C4-2B (cell line): ENCODE results near the gene ADPGK.

Experiments used
- ZFX ChIP-seq: fragments of 450-650 bp; IDR thresholded peaks from 2 replicates; pipeline ENCODE4 v1.6.1; 2017
- TF ChIP-seq, protein P1 (sequence below): fragments of 450-650 bp; conservative IDR thresholded peaks from 2 replicates; pipeline ENCODE4 v1.5.1; 2017; ENCODE audit warnings: mild to moderate bottlenecking

DNA sequence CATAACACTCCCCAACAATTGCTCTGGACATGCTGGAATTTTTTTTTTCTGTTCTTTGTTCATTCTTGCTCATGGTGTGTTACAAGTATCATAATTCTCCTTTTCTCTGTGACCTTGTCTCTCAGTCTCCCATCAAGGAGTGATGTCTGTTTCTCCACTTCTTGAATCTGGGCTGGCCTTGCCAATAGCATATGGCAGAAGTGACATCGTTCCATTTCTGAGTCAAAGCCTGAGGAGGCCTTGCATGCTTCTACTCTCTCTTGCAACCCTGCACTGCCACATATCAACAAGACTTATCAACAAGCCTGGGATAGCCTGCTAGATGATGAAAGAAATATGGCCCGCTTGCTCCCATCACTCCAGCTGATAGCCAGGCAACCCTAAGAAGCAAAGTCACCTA, 8.9 kb upstream of the ADPGK start:
- TF ChIP-seq, protein P1, sequence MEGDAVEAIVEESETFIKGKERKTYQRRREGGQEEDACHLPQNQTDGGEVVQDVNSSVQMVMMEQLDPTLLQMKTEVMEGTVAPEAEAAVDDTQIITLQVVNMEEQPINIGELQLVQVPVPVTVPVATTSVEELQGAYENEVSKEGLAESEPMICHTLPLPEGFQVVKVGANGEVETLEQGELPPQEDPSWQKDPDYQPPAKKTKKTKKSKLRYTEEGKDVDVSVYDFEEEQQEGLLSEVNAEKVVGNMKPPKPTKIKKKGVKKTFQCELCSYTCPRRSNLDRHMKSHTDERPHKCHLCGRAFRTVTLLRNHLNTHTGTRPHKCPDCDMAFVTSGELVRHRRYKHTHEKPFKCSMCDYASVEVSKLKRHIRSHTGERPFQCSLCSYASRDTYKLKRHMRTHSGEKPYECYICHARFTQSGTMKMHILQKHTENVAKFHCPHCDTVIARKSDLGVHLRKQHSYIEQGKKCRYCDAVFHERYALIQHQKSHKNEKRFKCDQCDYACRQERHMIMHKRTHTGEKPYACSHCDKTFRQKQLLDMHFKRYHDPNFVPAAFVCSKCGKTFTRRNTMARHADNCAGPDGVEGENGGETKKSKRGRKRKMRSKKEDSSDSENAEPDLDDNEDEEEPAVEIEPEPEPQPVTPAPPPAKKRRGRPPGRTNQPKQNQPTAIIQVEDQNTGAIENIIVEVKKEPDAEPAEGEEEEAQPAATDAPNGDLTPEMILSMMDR, result no peak
- TF ChIP-seq ZFX, result no peak
